Superior temporal gyrus (tissue), 1 donor: ENCODE data around the gene HDHD5.
A peak's percentile ranks its signal among the peaks of the same experiment; 100 is the strongest.

Experiments used
- DNase-seq: peaks from one replicate; pipeline ENCODE4 v3.0.0-alpha.2; 2016; ENCODE audit errors: extremely low spot score

The HDHD5 gene

GRCh38 chr22:17158568-17159503 is at the start of gene HDHD5:
TSS of gene HDHD5 (minus strand) at chr22:17159277. CDS start at chr22:17159251, 26 bp downstream.
- peak; percentile 89 for DNase-seq

GRCh38 chr22:17205432-17205831 is 46.4 kb upstream of the HDHD5 start:
- DNase-seq, result no peak

- peak; percentile 62 for DNase-seq
These were observed 42.3 kb upstream of the HDHD5 start for GRCh38 chr22:17201285-17201945.

- no peak for DNase-seq
These were observed 40.1 kb upstream of the HDHD5 start for GRCh38 chr22:17199003-17199731.

- DNase-seq, result no peak
These were observed 39.3 kb upstream of the HDHD5 start for GRCh38 chr22:17198170-17199002.

GRCh38 chr22:17194213-17194612 is 35.1 kb upstream of the HDHD5 start:
- no peak for DNase-seq

GRCh38 chr22:17192186-17192585 is 33.1 kb upstream of the HDHD5 start:
- DNase-seq, result no peak

GRCh38 chr22:17191163-17191784 is 32.2 kb upstream of the HDHD5 start:
- no peak for DNase-seq

- no peak for DNase-seq
These were observed 31.6 kb upstream of the HDHD5 start for GRCh38 chr22:17190702-17191101.

GRCh38 chr22:17176715-17177114 is 17.6 kb upstream of the HDHD5 start:
- no peak for DNase-seq

GRCh38 chr22:17172029-17172833 is 13.2 kb upstream of the HDHD5 start:
- peak; percentile 45 for DNase-seq

GRCh38 chr22:17171153-17172028 is 12.3 kb upstream of the HDHD5 start:
- DNase-seq, result peak; percentile 89

- DNase-seq, result no peak
These were observed 8.4 kb upstream of the HDHD5 start for GRCh38 chr22:17167486-17167885.

- no peak for DNase-seq
These were observed 5.4 kb upstream of the HDHD5 start for GRCh38 chr22:17164392-17165024.

GRCh38 chr22:17162731-17163130 is 3.7 kb upstream of the HDHD5 start:
- no peak for DNase-seq

GRCh38 chr22:17161991-17162390 is 2.9 kb upstream of the HDHD5 start:
- DNase-seq, result no peak

- DNase-seq, result peak; percentile 67
These were observed 451 bp upstream of the HDHD5 start for GRCh38 chr22:17159504-17159951.

- DNase-seq, result no peak
These were observed 905 bp downstream of the HDHD5 start for GRCh38 chr22:17158176-17158567.
